RWPE2 (cell line): Measurements from ENCODE around the gene DHX36.

Experiments
- ATAC-seq: fragments of 200-7000 bp; cut with Tn5 transposase; 3 replicates; pipeline ENCODE4 v1.9.1; 2021; ENCODE audit warnings: low read depth
- DNase-seq: peaks from one replicate; pipeline ENCODE4 v3.0.0-alpha.2; 2020; ENCODE audit warnings: low spot score
- H3K27ac ChIP-seq: fragments of 450-650 bp; 2 replicates; pipeline ENCODE4 v1.5.1; 2017; ENCODE audit warnings: mild to moderate bottlenecking; ENCODE audit not compliant: poor library complexity, severe bottlenecking
- H3K27me3 ChIP-seq: fragments of 250-450 bp; sonication (Bioruptor Pico); 2 replicates; pipeline ENCODE4 v1.5.1; 2021; ENCODE audit warnings: mild to moderate bottlenecking, moderate library complexity; ENCODE audit not compliant: insufficient read depth, poor library complexity, severe bottlenecking
- H3K36me3 ChIP-seq: fragments of 250-450 bp; sonication (Bioruptor Pico); 2 replicates; pipeline ENCODE4 v1.5.1; 2020; ENCODE audit warnings: low read depth, mild to moderate bottlenecking, moderate library complexity
- H3K4me1 ChIP-seq: fragments of 250-450 bp; sonication (Bioruptor Pico); 2 replicates; pipeline ENCODE4 v1.5.1; 2021; ENCODE audit warnings: mild to moderate bottlenecking, moderate library complexity; ENCODE audit not compliant: insufficient read depth, poor library complexity, severe bottlenecking
- H3K4me3 ChIP-seq: fragments of 250-450 bp; sonication (Bioruptor Pico); 2 replicates; pipeline ENCODE4 v1.5.1; 2021; ENCODE audit warnings: mild to moderate bottlenecking, moderate library complexity; ENCODE audit not compliant: severe bottlenecking
- H3K9me3 ChIP-seq: fragments of 250-450 bp; sonication (Bioruptor Pico); 2 replicates; pipeline ENCODE4 v1.5.1; 2021; ENCODE audit warnings: mild to moderate bottlenecking, moderate library complexity; ENCODE audit not compliant: severe bottlenecking
- CTCF ChIP-seq: fragments of 450-650 bp; IDR thresholded peaks from one replicate; pipeline ENCODE4 v1.5.1; 2017; ENCODE audit warnings: mild to moderate bottlenecking, moderate library complexity; ENCODE audit not compliant: poor library complexity, severe bottlenecking

DHX36 gene

GRCh38 chr3:154275292-154275691 is 49.0 kb downstream of the DHX36 start:
- DNase-seq (no peak), ATAC-seq (no peak)
- no peak for TF ChIP-seq CTCF
- peaks cover 98% of the 10 kb centered on the region for H3K36me3 ChIP-seq
- H3K27me3 ChIP-seq, result no peaks in the 10 kb centered on the region
- no peaks in the 10 kb centered on the region for H3K4me1 ChIP-seq
- H3K4me3 ChIP-seq, result no peak overlapping the region
- no peak overlapping the region for H3K27ac ChIP-seq
- H3K9me3 ChIP-seq, result no peaks in the 10 kb centered on the region

DNA sequence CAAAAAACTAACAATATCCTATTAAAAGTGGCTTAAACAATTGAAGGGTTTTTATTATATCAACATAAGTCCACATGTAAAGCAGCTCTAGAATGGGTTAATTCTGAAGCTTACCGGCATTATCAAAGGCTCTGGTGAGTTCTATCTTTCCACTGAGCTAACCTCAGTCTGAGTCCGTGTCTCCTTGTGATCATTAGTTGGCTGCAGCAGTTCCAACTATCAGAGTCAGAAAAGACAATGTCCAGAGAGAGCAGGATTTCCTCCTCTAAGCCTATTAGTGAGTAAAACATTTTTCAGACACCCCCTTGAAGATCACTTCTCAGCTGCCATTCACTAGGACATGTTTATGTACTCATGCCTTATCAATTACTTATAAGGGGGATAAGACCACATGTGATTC is 49.9 kb downstream of the DHX36 start:
- DNase-seq (no peak), ATAC-seq (no peak)
- Histone ChIP-seq H3K27ac (no peak overlapping the region), H3K36me3 (peaks cover 95% of the 10 kb centered on the region), H3K4me3 (no peak overlapping the region), H3K4me1 (no peaks in the 10 kb centered on the region), H3K27me3 (no peaks in the 10 kb centered on the region), H3K9me3 (no peaks in the 10 kb centered on the region)
- TF ChIP-seq CTCF, result no peak

DNA sequence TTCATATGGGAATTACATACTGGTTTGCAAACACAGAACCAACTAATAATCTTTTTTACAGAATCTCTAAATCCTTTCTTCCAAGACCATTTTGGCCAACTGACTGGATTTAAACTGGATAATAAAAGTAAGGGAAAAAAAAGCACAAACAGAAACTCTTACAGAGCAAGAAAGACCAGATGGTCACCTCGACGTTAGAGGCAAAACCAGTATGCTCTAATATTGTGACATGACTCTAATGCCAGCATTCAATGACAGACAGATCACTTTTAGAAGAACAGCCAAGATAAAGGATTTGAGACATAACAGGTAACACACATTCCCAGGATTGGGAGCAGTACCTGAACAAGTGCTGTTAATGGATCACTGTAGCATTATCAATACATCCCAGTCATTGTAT is 50.9 kb downstream of the DHX36 start:
- no peaks in the 10 kb centered on the region for H3K9me3 ChIP-seq
- no peak for TF ChIP-seq CTCF
- no peaks in the 10 kb centered on the region for H3K4me1 ChIP-seq
- no peak for DNase-seq
- H3K27me3 ChIP-seq, result no peaks in the 10 kb centered on the region
- no peak for ATAC-seq
- no peak overlapping the region for H3K27ac ChIP-seq
- H3K36me3 ChIP-seq, result peaks cover 89% of the 10 kb centered on the region
- H3K4me3 ChIP-seq, result no peak overlapping the region

DNA sequence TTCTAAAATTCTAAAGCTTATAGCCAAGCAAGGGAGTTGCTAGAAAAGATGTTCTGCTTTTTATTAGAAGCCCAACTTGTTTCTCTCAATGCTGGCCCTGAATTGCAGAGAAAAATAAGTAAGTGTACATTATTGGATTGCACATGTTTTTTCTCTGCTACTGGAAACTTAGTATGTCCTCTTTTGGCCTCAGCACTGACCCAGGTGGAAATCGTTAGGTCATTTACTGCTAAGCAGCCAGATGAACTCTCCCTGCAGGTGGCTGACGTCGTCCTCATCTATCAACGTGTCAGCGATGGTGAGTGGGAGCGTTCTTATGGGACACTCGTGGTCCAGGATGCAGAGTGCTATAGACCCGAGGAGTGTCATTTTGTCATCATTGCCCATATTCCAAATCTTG is 69.8 kb downstream of the DHX36 start:
- Histone ChIP-seq H3K36me3 (peaks cover 40% of the 10 kb centered on the region), H3K9me3 (no peaks in the 10 kb centered on the region), H3K27me3 (no peaks in the 10 kb centered on the region), H3K4me3 (no peak overlapping the region), H3K4me1 (no peaks in the 10 kb centered on the region), H3K27ac (no peak overlapping the region)
- ATAC-seq (no peak), DNase-seq (no peak)
- no peak for TF ChIP-seq CTCF

DNA sequence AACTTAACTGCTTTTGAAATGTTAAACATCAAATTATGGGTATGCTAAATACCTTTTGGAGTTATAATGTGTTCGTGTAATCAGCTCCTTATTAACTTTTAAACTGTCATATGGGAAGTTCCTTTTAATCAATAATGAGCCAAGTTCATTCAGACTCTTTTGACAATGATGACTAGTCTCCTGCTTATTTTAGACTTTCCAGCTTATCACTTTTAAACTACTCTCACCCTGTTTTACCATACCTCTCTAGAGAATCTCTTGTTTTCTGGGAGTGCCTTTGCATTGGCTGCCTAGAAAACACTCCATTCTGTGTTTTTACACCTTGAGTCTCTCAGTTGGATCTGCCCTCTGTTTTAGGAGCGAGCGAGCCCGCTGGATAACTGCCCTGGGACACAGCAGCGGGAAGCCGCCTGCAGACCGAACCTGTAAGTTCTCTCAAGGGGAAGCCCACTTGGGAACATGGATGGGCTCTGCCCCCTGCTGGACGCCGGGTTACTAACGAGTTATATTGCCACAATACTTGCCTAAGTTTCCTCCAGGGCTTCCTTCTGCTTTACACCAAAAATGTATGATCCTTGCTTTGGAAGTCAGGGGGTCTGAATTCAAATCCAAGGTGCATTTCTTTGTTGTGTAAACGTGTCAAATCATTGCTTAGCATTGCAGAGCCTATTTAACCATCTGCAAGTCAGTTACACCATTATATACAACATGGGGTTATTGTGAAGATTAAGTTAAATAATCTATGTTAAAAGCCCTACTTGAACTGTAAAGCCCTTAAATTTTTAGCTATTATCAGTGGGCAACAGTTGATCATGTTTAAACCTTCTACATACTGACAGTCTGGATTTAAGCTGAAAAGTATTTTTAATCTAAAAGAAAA is 71.3 kb downstream of the DHX36 start:
- H3K4me1 ChIP-seq, result no peaks in the 10 kb centered on the region
- H3K9me3 ChIP-seq, result no peaks in the 10 kb centered on the region
- no peaks in the 10 kb centered on the region for H3K27me3 ChIP-seq
- H3K4me3 ChIP-seq, result no peak overlapping the region
- DNase-seq, result peak; percentile 70
- no peak overlapping the region for H3K27ac ChIP-seq
- H3K36me3 ChIP-seq, result peaks cover 27% of the 10 kb centered on the region
- peak; percentile 93 for ATAC-seq
- peak; percentile 89 for TF ChIP-seq CTCF
